Suppressor macrophage treated with lipopolysaccharide for 1 hour (primary cell): Measurements from ENCODE around the gene PDZD7.

ENCODE experiments used
- DNase-seq, 3 donors: peaks; one replicate each; pipeline ENCODE4 v3.0.0-alpha.2; 2020 to 2022

The PDZD7 gene

GRCh38 chr10:101031128-101031795 lies at the start of gene PDZD7, which contains the start of gene SFXN3:
TSS of gene PDZD7 (minus strand) at chr10:101031129. CDS start at chr10:101030219, 910 bp downstream.
TSS of gene SFXN3 (plus strand) at chr10:101031234. CDS start at chr10:101034695, 3,461 bp downstream.
- DNase-seq: peak; percentile 95 to 99 (median 96)

GRCh38 chr10:101079874-101080273 lies 48.9 kb upstream of the PDZD7 start:
- DNase-seq: no peak

- no peak for DNase-seq
Measured at GRCh38 chr10:101076630-101077029, 45.7 kb upstream of the PDZD7 start.

DNA sequence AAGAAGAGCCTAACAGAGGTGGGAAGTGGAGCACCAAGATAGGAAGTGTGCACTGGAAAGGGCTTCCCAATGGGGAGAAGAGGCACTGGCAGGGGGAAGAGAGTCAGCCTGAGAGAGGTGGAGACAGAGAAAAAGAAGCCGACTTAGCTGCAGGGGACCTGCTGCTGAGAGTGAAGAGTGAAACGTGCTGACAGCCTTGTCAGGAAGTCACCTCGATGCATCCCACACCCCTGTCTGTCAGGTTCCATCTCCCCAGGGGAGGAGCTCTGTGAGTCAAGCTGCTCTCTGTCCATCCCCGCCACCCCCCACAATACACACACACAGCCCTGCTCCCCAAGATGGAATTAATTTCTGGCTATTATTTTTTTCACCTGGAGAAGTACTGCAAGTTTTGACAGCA lies 44.8 kb upstream of the PDZD7 start:
- no peak for DNase-seq

- no peak for DNase-seq
Measured at GRCh38 chr10:101073631-101074030, 42.7 kb upstream of the PDZD7 start.

GRCh38 chr10:101072923-101073322 lies 42.0 kb upstream of the PDZD7 start:
- DNase-seq: no peak

DNA sequence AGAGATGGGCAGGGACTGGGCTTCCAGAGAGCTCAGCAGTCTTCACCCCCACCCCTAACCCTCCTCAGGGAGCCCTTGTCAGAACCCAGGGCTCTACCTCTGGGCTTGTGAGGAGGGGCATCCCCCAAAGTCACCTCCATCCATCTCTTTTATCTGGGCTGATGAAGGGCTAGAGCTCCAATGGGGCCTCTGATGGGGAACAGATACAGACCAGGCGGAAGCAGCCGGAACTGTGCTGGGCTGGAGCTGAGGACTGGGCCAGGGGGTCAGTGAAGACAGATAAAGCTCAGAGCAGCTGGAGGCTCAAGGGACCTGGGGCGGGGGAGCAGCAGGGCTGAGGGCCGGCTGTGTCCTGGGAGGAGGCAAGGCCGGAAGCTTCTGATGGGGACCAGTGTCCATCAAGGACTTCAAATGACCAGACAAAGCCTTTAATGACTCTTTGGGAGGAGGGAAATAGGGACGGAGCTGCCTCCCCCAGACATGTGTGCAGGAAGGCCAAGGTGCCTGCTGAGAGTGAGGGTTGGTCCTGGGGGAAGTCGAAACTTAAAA lies 41.0 kb upstream of the PDZD7 start:
- DNase-seq: no peak

DNA sequence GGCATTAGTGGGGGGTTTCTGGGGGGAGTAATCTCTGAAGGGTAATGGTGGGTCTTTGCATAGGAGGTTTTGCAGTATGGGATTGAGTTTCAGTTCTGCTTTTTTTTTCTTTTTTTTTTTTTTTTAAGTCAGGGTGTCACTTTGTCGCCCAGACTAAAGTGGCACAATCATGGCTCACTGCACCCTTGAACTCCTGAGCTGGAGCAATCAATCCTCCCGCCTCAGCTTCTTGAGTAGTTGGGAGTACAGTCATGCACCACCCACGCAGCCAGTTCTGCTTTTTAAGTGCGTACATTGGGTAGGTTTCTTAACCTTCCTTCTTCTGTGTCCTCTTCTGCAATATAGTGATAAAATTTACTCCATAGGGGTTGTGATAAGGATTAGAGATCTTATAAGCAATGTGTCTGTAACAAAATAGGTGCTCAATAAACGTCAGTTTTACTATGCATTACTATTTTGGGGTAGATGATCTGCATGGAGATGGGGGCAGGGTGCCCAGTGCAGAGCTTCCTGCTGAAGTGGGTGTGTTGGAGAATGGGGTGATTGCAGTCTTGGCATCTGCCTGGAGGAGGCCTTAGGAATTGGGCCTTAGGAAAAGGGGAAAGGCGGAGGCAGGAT lies 40.4 kb upstream of the PDZD7 start:
- peak; percentile 98 to 100 (median 99) for DNase-seq

- DNase-seq: no peak
Measured at GRCh38 chr10:101070098-101070497, 39.2 kb upstream of the PDZD7 start.

GRCh38 chr10:101069441-101069840 lies 38.5 kb upstream of the PDZD7 start:
- DNase-seq: no peak

DNA sequence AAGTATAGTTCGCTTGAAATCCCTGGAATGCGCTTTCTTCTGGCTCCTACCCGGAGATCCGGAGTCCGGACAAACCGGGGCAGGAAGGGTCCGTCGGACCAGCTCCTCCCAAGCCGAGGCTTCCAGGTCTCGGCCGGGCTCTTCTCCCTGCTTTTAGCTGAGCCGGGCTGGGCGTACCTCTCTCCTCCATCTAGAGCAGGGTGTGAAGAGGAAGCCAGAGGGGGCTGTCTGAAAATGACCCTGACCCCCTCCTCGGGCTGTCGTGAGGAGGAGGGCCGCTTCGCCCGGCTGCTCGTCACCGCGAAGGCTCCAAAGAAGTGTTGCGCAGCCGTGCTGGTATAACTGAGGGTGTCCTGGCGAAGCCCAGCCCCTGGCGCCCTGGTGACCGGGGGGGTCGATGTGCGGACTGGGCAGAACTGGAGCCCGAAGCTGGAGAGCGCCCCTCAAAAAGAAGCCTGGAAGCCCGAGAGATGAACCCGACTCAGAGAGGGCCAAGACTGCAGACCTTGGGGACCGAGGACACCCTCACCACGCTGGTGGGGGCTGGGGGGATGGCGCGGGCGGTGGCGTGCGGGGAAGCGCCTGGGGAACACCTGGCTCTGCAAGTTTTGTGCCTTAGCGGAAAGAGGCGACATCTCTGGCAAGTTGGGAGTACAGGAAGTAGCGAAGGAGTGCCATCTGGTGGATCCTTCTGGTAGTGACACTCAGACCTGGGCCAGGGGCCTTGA lies 36.6 kb upstream of the PDZD7 start:
- DNase-seq: peak; percentile 78 to 85 (median 84)

DNA sequence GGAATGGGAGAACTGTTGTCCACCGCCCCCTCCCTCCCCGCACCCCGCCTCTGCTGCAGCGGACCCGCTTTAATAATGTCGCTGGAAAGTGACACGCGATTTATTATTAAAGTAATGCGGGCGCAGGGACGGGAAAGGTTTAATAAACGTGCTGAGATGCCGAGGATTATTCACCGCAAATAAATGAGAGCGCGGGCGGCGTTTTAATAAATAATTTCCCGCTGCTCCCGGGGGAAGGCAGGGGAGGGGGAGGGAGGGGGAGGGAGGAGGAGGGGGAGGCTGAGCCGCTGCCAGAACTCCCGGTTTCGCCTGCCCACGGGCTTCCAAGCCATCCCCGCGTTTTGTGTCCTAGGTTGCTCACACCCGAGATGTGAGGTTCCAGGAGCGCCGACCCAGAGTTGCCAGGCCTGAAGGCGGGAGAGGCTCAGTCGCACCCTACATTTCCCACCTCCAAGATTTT lies 36.0 kb upstream of the PDZD7 start:
- DNase-seq: no peak

GRCh38 chr10:101066146-101066895 lies 35.4 kb upstream of the PDZD7 start:
- DNase-seq: peak; percentile 56 to 73 (median 64)

- DNase-seq: no peak
Measured at GRCh38 chr10:101065481-101066145, 34.7 kb upstream of the PDZD7 start.

DNA sequence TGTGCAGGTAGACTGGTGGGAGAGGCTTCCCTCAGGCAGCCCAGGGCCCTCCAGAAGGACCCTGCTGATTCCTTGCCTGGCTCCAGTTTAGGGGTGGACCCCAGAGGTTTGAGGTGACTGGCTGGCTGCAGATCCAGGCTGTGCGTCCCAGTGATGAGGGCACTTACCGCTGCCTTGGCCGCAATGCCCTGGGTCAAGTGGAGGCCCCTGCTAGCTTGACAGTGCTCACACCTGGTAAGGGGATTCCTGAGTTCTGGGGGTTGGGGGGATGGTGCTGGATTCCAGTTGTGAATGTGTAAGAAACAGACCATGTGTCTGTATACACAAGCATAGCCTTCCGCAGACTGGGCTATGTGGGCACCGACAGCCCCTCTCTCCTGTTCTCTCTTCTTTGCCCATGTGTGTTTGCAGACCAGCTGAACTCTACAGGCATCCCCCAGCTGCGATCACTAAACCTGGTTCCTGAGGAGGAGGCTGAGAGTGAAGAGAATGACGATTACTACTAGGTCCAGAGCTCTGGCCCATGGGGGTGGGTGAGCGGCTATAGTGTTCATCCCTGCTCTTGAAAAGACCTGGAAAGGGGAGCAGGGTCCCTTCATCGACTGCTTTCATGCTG lies 33.6 kb upstream of the PDZD7 start:
- no peak for DNase-seq

DNA sequence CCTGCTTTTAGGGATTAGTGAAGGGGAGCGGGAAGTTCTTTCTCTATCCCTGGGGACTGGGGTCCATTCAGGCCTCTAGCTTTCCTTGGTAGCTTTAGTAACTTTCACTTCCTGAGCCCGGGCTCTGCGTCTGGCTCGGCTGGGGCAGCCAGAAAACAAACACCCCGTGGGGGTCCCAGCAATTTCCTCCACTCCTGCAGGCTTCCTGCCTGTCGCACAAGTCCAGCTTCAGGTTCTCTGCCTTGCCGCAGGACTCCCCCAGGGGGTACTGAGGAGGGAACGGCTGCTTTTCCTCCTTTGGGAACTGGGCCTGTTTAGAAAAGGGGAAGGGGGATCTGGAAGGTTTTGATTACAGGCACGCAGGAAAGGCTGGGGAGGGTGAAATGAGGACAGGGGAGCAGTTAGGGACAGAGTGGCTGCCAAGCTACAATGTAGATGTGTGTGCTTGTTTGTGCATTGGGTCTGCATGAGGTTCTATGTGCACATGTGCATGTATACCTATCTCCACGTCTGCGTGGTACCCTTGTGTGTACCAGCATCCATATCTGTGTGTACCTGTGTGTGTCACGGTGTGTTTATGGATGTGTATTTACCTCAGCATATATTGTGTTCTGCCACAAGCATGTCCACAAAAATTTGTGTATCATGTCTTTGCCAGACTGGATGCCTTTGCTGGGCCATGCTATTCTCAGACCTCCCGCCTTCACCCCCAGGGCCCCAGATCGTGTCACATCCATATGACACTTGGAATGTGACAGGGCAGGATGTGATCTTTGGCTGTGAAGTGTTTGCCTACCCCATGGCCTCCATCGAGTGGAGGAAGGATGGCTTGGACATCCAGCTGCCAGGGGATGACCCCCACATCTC lies 32.9 kb upstream of the PDZD7 start:
- DNase-seq: no peak

GRCh38 chr10:101063050-101063525 lies 32.2 kb upstream of the PDZD7 start:
- DNase-seq: peak; percentile 33 to 54 (median 47)

DNA sequence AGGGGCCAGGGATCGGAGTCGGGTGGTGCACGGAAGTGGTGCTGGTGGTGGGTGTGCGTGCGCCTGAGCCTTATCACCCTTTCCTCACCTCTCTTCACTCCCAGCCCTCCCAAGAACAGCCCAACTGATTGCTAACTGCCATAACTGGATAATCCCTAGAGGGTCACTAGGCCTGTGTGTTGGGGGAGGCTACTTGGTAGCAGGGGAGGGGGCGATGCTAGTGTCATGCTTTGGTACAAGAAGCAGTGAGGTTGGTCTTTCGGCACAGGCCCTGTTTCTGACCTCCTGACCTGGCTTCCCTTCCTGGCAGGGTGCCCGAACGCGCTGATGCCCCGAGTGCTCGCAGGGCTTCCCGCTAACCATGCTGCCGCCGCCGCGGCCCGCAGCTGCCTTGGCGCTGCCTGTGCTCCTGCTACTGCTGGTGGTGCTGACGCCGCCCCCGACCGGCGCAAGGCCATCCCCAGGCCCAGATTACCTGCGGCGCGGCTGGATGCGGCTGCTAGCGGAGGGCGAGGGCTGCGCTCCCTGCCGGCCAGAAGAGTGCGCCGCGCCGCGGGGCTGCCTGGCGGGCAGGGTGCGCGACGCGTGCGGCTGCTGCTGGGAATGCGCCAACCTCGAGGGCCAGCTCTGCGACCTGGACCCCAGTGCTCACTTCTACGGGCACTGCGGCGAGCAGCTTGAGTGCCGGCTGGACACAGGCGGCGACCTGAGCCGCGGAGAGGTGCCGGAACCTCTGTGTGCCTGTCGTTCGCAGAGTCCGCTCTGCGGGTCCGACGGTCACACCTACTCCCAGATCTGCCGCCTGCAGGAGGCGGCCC lies 31.5 kb upstream of the PDZD7 start:
- DNase-seq: peak; percentile 63 to 86 (median 72)

DNA sequence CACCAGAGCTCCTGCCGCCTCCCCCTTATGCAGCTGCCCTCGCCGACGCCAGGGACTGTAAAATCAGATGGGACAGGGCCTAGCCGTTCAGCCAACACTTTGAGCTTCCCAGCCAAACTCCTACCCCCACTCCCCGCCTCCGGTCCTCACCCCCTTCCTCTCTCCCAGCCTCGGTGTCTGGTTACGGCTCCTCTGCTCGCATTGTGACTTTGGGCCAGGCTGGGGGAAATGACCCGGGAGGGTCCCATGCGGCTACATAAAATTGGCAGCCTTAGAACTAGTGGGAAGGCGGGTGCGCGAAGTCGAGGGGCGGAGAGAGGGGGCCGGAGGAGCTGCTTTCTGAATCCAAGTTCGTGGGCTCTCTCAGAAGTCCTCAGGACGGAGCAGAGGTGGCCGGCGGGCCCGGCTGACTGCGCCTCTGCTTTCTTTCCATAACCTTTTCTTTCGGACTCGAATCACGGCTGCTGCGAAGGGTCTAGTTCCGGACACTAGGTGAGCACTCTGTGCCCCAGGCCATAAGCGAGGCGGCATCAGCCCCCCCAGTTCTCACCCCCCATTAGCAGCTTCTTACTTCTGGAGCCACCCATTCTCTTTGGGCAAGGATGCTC lies 30.8 kb upstream of the PDZD7 start, which contains the start of gene KAZALD1:
KAZALD1 (plus strand) TSS at position 366 of the 608 bp plus-strand sequence. CDS start 604 bp downstream, outside the sequence.
- no peak for DNase-seq
